Common myeloid progenitor, CD34-positive (primary cell): ENCODE measurements around the gene ZNF433.

ENCODE experiments used
- CTCF ChIA-PET: fragments of 350-600 bp; sonication (Branson Sonifier 250); formaldehyde crosslinking; loops from one replicate; lab custom pipeline; 2021; ENCODE audit warnings: antibody characterized with exemption; lab: Charles Lee
- POLR2A ChIA-PET: fragments of 350-600 bp; sonication (Branson Sonifier 250); formaldehyde crosslinking; loops from one replicate; lab custom pipeline; 2021; ENCODE audit warnings: antibody characterized with exemption; lab: Charles Lee
- DNase-seq, 3 donors: peaks; one replicate each; pipeline versions ENCODE4 v3.0.0 to v3.0.0-alpha.2; 2013
- H3K27ac ChIP-seq, 2 experiments: 1 replicate in 1 of 2; 2 replicates in 1 of 2; pipeline ENCODE4 v1.7.0; 2013; ENCODE audit warnings: inconsistent platforms in 2 of 2, low read length in 2 of 2, mild to moderate bottlenecking in 2 of 2, low read depth in 1 of 2, moderate library complexity in 1 of 2; ENCODE audit not compliant: severe bottlenecking in 2 of 2, insufficient read depth in 1 of 2, poor library complexity in 1 of 2
- H3K27me3 ChIP-seq, 5 experiments: replicated peaks in 2 of 5; 1 replicate in 3 of 5; 2 replicates in 2 of 5; pipeline versions ENCODE4 v1.6.1 to v1.7.0; 2013; ENCODE audit warnings: low read length in 4 of 5, mild to moderate bottlenecking in 2 of 5, moderate library complexity in 2 of 5, inconsistent platforms in 1 of 5; ENCODE audit not compliant: insufficient read depth in 5 of 5, control insufficient read depth in 4 of 5
- H3K36me3 ChIP-seq, 4 experiments: 1 replicate in 2 of 4; 2 replicates in 2 of 4; pipeline versions ENCODE4 v1.6.1 to v1.7.0; 2013; ENCODE audit warnings: low read length in 3 of 4, control low read depth in 1 of 4, mild to moderate bottlenecking in 1 of 4; ENCODE audit not compliant: control insufficient read depth in 4 of 4, insufficient read depth in 4 of 4
- H3K4me1 ChIP-seq, 4 experiments: 1 replicate in 3 of 4; 2 replicates in 1 of 4; pipeline versions ENCODE4 v1.6.1 to v1.7.1; 2013; ENCODE audit warnings: low read length in 3 of 4, mild to moderate bottlenecking in 3 of 4, control low read depth in 1 of 4, inconsistent platforms in 1 of 4, moderate library complexity in 1 of 4; ENCODE audit not compliant: control insufficient read depth in 4 of 4, insufficient read depth in 4 of 4; ENCODE audit errors: control extremely low read depth in 1 of 4
- H3K4me3 ChIP-seq, 7 experiments: 1 replicate in 4 of 7; 2 replicates in 3 of 7; pipeline versions ENCODE4 v1.5.1 to v1.7.0; 2013; ENCODE audit warnings: mild to moderate bottlenecking in 7 of 7, low read length in 6 of 7, moderate library complexity in 6 of 7, inconsistent platforms in 2 of 7, low read depth in 2 of 7, control low read depth in 1 of 7; ENCODE audit not compliant: insufficient read depth in 4 of 7, control insufficient read depth in 1 of 7; ENCODE audit errors: extremely low read depth in 1 of 7
- H3K9me3 ChIP-seq, 5 experiments: 1 replicate in 4 of 5; 2 replicates in 1 of 5; pipeline versions ENCODE4 v1.6.1 to v1.7.1; 2013; ENCODE audit warnings: low read length in 4 of 5, mild to moderate bottlenecking in 2 of 5, inconsistent platforms in 1 of 5, low read depth in 1 of 5, moderate library complexity in 1 of 5; ENCODE audit not compliant: control insufficient read depth in 4 of 5, insufficient read depth in 2 of 5; ENCODE audit errors: control extremely low read depth in 1 of 5
- WGBS: methylation state at CpG from one replicate; pipeline ENCODE4 v1.1.5; 2013; ENCODE audit not compliant: insufficient coverage; 5-methylcytosine and 5-hydroxymethylcytosine counted together

ZNF433 gene

GRCh38 chr19:12034620-12035019 lies 859 bp downstream of the ZNF433 start:
- Histone ChIP-seq H3K9me3 (peaks cover 0 to 5% (median 0%) of the 10 kb centered on the region in 5 experiments), H3K36me3 (no peaks in the 10 kb centered on the region), H3K4me1 (peaks cover 7 to 20% (median 11%) of the 10 kb centered on the region in 4 experiments), H3K27me3 (no peaks in the 10 kb centered on the region), H3K4me3 (peak overlapping the region in 6 of 7 experiments; percentile 78 to 97 (median 82)), H3K27ac (peak overlapping the region in 1 of 2 experiments; percentile 70)
- ChIA-PET CTCF (interaction anchor here (1.2 to 2.4 kb wide), 7 partner anchors 10 to 111 kb away, joined by 3 to 11 read pairs (median 4); partner anchors contain the start of gene ZNF878), POLR2A (no interaction called here)
- no peak for DNase-seq
- WGBS: 64% methylated on average over 5 of the region's 8 CpGs

- WGBS: 100% methylated on average over 1 of the region's 2 CpGs
- DNase-seq: no peak
- no peaks in the 10 kb centered on the region for H3K27me3 ChIP-seq
- ChIA-PET CTCF (interaction anchor here (1.2 to 2.4 kb wide), 8 partner anchors 9 to 110 kb away, joined by 3 to 11 read pairs (median 4); partner anchors contain the start of gene ZNF878), POLR2A (no interaction called here)
- peaks cover 0 to 5% (median 0%) of the 10 kb centered on the region in 5 experiments for H3K9me3 ChIP-seq
- H3K36me3 ChIP-seq: no peaks in the 10 kb centered on the region
- H3K27ac ChIP-seq: no peak overlapping the region
- H3K4me1 ChIP-seq: peaks cover 7 to 20% (median 11%) of the 10 kb centered on the region in 4 experiments
- peak overlapping the region in 4 of 7 experiments; percentile 81 to 97 (median 88) for H3K4me3 ChIP-seq
Observed at GRCh38 chr19:12034198-12034597, 1.3 kb downstream of the ZNF433 start.

- H3K27ac ChIP-seq: no peak overlapping the region
- CTCF ChIA-PET: no interaction called here
- no peaks in the 10 kb centered on the region for H3K27me3 ChIP-seq
- WGBS: no CpG with 5 or more reads among the region's 2 CpGs
- peaks cover 29 to 77% (median 46%) of the 10 kb centered on the region in 4 experiments for H3K36me3 ChIP-seq
- no peaks in the 10 kb centered on the region for H3K4me1 ChIP-seq
- DNase-seq: no peak
- POLR2A ChIA-PET: no interaction called here
- H3K9me3 ChIP-seq: peaks cover 24 to 84% (median 57%) of the 10 kb centered on the region in 5 experiments
- H3K4me3 ChIP-seq: no peak overlapping the region
Observed at GRCh38 chr19:12015753-12016116, 19.7 kb downstream of the ZNF433 start.

DNA sequence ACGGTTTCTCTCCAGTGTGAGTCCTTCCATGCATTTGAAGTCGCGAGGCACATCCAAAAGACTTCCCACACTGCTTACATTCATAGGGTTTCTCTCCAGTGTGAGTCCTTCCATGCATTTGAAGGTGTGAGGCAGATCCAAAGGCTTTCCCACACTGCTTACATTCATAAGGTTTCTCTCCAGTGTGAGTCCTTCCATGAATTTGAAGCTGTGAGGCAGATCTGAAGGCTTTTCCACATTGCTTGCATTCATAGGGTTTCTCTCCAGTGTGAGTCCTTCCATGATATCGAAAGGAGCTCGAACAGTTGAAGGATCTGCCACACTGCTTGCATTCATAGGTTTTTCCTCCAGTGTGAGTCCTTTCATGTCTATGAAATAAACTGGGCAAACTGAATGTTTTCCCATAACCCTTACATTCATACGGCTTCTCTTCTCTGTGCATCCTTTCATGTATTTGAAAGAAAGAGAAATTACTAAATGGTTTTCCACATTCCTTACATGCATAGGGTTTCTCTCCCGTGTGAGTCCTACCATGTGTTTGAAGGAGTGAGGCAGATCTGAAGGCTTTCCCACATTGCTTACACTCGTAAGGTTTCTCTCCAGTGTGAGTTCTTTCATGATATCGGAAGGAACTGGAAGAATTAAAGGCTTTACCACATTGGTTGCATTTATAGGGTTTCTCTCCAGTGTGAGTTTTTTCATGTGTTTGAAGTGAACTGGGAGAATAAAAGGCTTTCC lies 20.3 kb downstream of the ZNF433 start:
- peaks cover 29 to 78% (median 46%) of the 10 kb centered on the region in 4 experiments for H3K36me3 ChIP-seq
- DNase-seq: peak in 1 of 3 donors; percentile 29
- no peaks in the 10 kb centered on the region for H3K27me3 ChIP-seq
- 100% methylated on average over 5 of the region's 9 CpGs for WGBS
- ChIA-PET CTCF (no interaction called here), POLR2A (no interaction called here)
- H3K4me1 ChIP-seq: no peaks in the 10 kb centered on the region
- no peak overlapping the region for H3K4me3 ChIP-seq
- H3K9me3 ChIP-seq: peaks cover 24 to 82% (median 55%) of the 10 kb centered on the region in 5 experiments
- H3K27ac ChIP-seq: no peak overlapping the region

GRCh38 chr19:12000152-12000981 lies 35.1 kb downstream of the ZNF433 start:
- H3K27ac ChIP-seq: no peak overlapping the region
- CTCF ChIA-PET: interaction anchor here (1.1 to 1.3 kb wide), 2 partner anchors 12 to 59 kb away, joined by 4 to 6 read pairs; no protein-coding TSS in a partner anchor
- POLR2A ChIA-PET: no interaction called here
- 98% methylated on average over 5 of the region's 9 CpGs for WGBS
- no peak for DNase-seq
- H3K4me3 ChIP-seq: no peak overlapping the region
- H3K4me1 ChIP-seq: no peaks in the 10 kb centered on the region
- H3K9me3 ChIP-seq: peaks cover 5 to 39% (median 18%) of the 10 kb centered on the region in 5 experiments
- H3K27me3 ChIP-seq: no peaks in the 10 kb centered on the region
- H3K36me3 ChIP-seq: peaks cover 12 to 46% (median 29%) of the 10 kb centered on the region in 4 experiments

DNA sequence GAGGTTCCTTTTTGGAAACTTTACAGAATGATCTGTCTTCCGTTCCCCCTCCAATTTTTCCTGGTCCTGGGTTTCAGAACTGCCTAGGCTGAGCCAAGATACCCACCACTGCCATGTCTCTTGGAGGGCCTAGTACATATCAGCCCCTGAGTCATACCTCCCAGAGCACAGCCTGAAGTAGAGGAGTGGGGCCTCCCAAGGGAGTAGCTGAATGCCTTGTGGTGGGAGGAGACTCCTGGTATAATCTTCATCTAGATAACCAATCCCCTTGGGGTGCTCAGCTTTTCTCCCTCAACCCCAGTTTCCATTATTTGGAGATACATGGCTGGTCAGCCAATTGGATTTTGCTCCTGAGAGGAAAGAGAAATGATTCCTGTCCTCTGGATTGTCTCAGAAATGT lies 40.3 kb downstream of the ZNF433 start:
- ChIA-PET POLR2A (no interaction called here), CTCF (no interaction called here)
- no peaks in the 10 kb centered on the region for H3K27me3 ChIP-seq
- DNase-seq: no peak
- H3K9me3 ChIP-seq: peaks cover 1 to 36% (median 13%) of the 10 kb centered on the region in 5 experiments
- H3K27ac ChIP-seq: no peak overlapping the region
- no peak overlapping the region for H3K4me3 ChIP-seq
- WGBS: 100% methylated on average over 1 of the region's 1 CpG
- H3K36me3 ChIP-seq: peaks cover 5 to 54% (median 13%) of the 10 kb centered on the region in 4 experiments
- H3K4me1 ChIP-seq: peaks cover 0 to 6% (median 3%) of the 10 kb centered on the region in 4 experiments
